ENCODE data around the gene PRKAR1A.

The PRKAR1A gene

GRCh38 chr17:68588362-68588761, 76.1 kb downstream of the PRKAR1A start:
- no peak for DNase-seq
- H3K27ac ChIP-seq (ENCODE audit: low read length): no peak overlapping the region
- H3K27me3 ChIP-seq (replicated peaks; ENCODE audit: insufficient read depth, low read length): no peaks in the 10 kb centered on the region
- no peaks in the 10 kb centered on the region for H3K36me3 ChIP-seq (replicated peaks; ENCODE audit: insufficient read depth, low read length)
- H4K20me1 ChIP-seq (ENCODE audit: insufficient read depth, low read length): no peaks in the 10 kb centered on the region
- H3K9ac ChIP-seq (ENCODE audit: low read length): no peak overlapping the region
- TF ChIP-seq EZH2phosphoT487 (IDR thresholded peaks at IDR 0.05; ENCODE audit: low read length) (no peak), CTCF (IDR thresholded peaks at IDR 0.05; ENCODE audit: low read length) (no peak), EZH2 (optimal IDR thresholded peaks at IDR 0.05; ENCODE audit: low read depth, low read length) (no peak)
- H3K4me1 ChIP-seq (ENCODE audit: low read length): no peaks in the 10 kb centered on the region
- no peaks in the 10 kb centered on the region for H3F3A ChIP-seq (ENCODE audit: insufficient read depth, low read length)
- H2AFZ ChIP-seq (ENCODE audit: low read length): no peak overlapping the region
- no peaks in the 10 kb centered on the region for H3K79me2 ChIP-seq (ENCODE audit: low read length)
- no peaks in the 10 kb centered on the region for H3K9me3 ChIP-seq (replicated peaks; ENCODE audit: insufficient read depth, low read length)
- H3K9me2 ChIP-seq (replicated peaks; ENCODE audit: insufficient read depth, low read length): no peaks in the 10 kb centered on the region
- H3K4me2 ChIP-seq (ENCODE audit: low read depth, low read length): no peak overlapping the region
- no peak overlapping the region for H3K4me3 ChIP-seq (ENCODE audit: low read length)

- no peak overlapping the region for H2AFZ ChIP-seq (ENCODE audit: low read length)
- no peak for DNase-seq
- H3K4me3 ChIP-seq (ENCODE audit: low read length): no peak overlapping the region
- no peaks in the 10 kb centered on the region for H3K4me1 ChIP-seq (ENCODE audit: low read length)
- no peak overlapping the region for H3K4me2 ChIP-seq (ENCODE audit: low read depth, low read length)
- no peaks in the 10 kb centered on the region for H3K9me2 ChIP-seq (replicated peaks; ENCODE audit: insufficient read depth, low read length)
- H3K27me3 ChIP-seq (replicated peaks; ENCODE audit: insufficient read depth, low read length): no peaks in the 10 kb centered on the region
- no peak overlapping the region for H3K9ac ChIP-seq (ENCODE audit: low read length)
- no peaks in the 10 kb centered on the region for H4K20me1 ChIP-seq (ENCODE audit: insufficient read depth, low read length)
- no peaks in the 10 kb centered on the region for H3K79me2 ChIP-seq (ENCODE audit: low read length)
- no peak overlapping the region for H3K27ac ChIP-seq (ENCODE audit: low read length)
- H3K9me3 ChIP-seq (replicated peaks; ENCODE audit: insufficient read depth, low read length): no peaks in the 10 kb centered on the region
- no peak for TF ChIP-seq EZH2 (optimal IDR thresholded peaks at IDR 0.05; ENCODE audit: low read depth, low read length)
- TF ChIP-seq EZH2phosphoT487 (IDR thresholded peaks at IDR 0.05; ENCODE audit: low read length): no peak
- no peak for TF ChIP-seq CTCF (IDR thresholded peaks at IDR 0.05; ENCODE audit: low read length)
- H3K36me3 ChIP-seq (replicated peaks; ENCODE audit: insufficient read depth, low read length): no peaks in the 10 kb centered on the region
- H3F3A ChIP-seq (ENCODE audit: insufficient read depth, low read length): no peaks in the 10 kb centered on the region
Measured at GRCh38 chr17:68589086-68589485, 76.9 kb downstream of the PRKAR1A start.

GRCh38 chr17:68591583-68591982, 79.4 kb downstream of the PRKAR1A start:
- Histone ChIP-seq H3K27me3 (replicated peaks; ENCODE audit: insufficient read depth, low read length) (no peaks in the 10 kb centered on the region), H3K9ac (ENCODE audit: low read length) (no peak overlapping the region), H3K4me2 (ENCODE audit: low read depth, low read length) (no peak overlapping the region)

More at GRCh38 chr17:68591583-68591982, 79.4 kb downstream of the PRKAR1A start:
- DNase-seq: no peak
- Histone ChIP-seq H3K4me1 (ENCODE audit: low read length) (0 out of 2 replicates have a peak, but pooled peaks cover 3% of the 10 kb centered on the region), H3K9me3 (replicated peaks; ENCODE audit: insufficient read depth, low read length) (no peaks in the 10 kb centered on the region), H4K20me1 (ENCODE audit: insufficient read depth, low read length) (no peaks in the 10 kb centered on the region), H3K9me2 (replicated peaks; ENCODE audit: insufficient read depth, low read length) (no peaks in the 10 kb centered on the region), H3K36me3 (replicated peaks; ENCODE audit: insufficient read depth, low read length) (no peaks in the 10 kb centered on the region), H2AFZ (ENCODE audit: low read length) (no peak overlapping the region), H3F3A (ENCODE audit: insufficient read depth, low read length) (no peaks in the 10 kb centered on the region), H3K4me3 (ENCODE audit: low read length) (no peak overlapping the region), H3K79me2 (ENCODE audit: low read length) (no peaks in the 10 kb centered on the region), H3K27ac (ENCODE audit: low read length) (no peak overlapping the region)
- TF ChIP-seq CTCF (IDR thresholded peaks at IDR 0.05; ENCODE audit: low read length) (no peak), EZH2phosphoT487 (IDR thresholded peaks at IDR 0.05; ENCODE audit: low read length) (no peak), EZH2 (optimal IDR thresholded peaks at IDR 0.05; ENCODE audit: low read depth, low read length) (no peak)

All from MM.1S (cell line).